H1 (cell line): ENCODE measurements around the gene LDB1. TPM values are rescaled to one million over a fixed set of nuclear protein-coding genes. Genes with fewer than 3 reads are reported as not detected.
A peak's percentile ranks its signal among the peaks of the same experiment; 100 is the strongest.

Source experiments
- ASH2L ChIP-seq: fragments of 200-600, 300-600 bp; sonication (generic); IDR thresholded peaks from one replicate; pipeline ENCODE4 v1.7.1; 2017; ENCODE audit warnings: low read length
- ATF2 ChIP-seq: IDR thresholded peaks from 2 replicates; pipeline ENCODE4 v1.6.1; 2012; ENCODE audit warnings: low read length, inconsistent platforms
- ATF3 ChIP-seq: IDR thresholded peaks from 2 replicates; pipeline ENCODE4 v1.6.1; 2011; ENCODE audit warnings: low read depth, mild to moderate bottlenecking, low read length; ENCODE audit not compliant: insufficient read depth
- CBX5 ChIP-seq: fragments of 300-800, 300-1000 bp; sonication (generic); IDR thresholded peaks from 2 replicates; pipeline ENCODE4 v1.7.1; 2016; ENCODE audit warnings: antibody characterized with exemption, low read length, low read depth
- CBX8 ChIP-seq: fragments of 300-800, 300-1000 bp; sonication (generic); IDR thresholded peaks from 2 replicates; pipeline ENCODE4 v1.7.1; 2016; ENCODE audit warnings: low read depth, low read length, borderline replicate concordance
- CEBPB ChIP-seq: IDR thresholded peaks from 2 replicates; pipeline ENCODE4 v1.6.1; 2012; ENCODE audit warnings: low read depth, low read length
- CHD2 ChIP-seq: IDR thresholded peaks from 2 replicates; pipeline ENCODE4 v1.6.1; 2012; ENCODE audit warnings: low read length, improper control_type of control experiment
- CTBP2 ChIP-seq: IDR thresholded peaks from 2 replicates; pipeline ENCODE4 v1.7.0; 2011; ENCODE audit warnings: borderline replicate concordance, mild to moderate bottlenecking, moderate library complexity, mixed read lengths, low read length; ENCODE audit not compliant: insufficient read depth, insufficient read length
- EZH2 ChIP-seq: fragments of 200-600 bp; sonication (generic); IDR thresholded peaks from 2 replicates; pipeline ENCODE4 v1.7.1; 2012; ENCODE audit warnings: low read depth, mild to moderate bottlenecking, moderate library complexity, low read length, inconsistent platforms; ENCODE audit not compliant: severe bottlenecking
- FOSL1 ChIP-seq: IDR thresholded peaks from 2 replicates; pipeline ENCODE4 v1.6.1; 2011; ENCODE audit warnings: mild to moderate bottlenecking, low read depth, low read length, moderate library complexity; ENCODE audit not compliant: insufficient read depth
- HDAC6 ChIP-seq: IDR thresholded peaks from one replicate; pipeline ENCODE4 v1.7.1; 2012; ENCODE audit warnings: low read depth, mild to moderate bottlenecking, inconsistent platforms, low read length, moderate library complexity
- JUN ChIP-seq: IDR thresholded peaks from 2 replicates; pipeline ENCODE4 v1.6.1; 2011; ENCODE audit warnings: low read depth, mild to moderate bottlenecking, improper control_type of control experiment, low read length
- NRF1 ChIP-seq: IDR thresholded peaks from 2 replicates; pipeline ENCODE4 v1.6.1; 2011; ENCODE audit warnings: mild to moderate bottlenecking, low read depth, low read length, improper control_type of control experiment
- PHF8 ChIP-seq: fragments of 200-600 bp; sonication (generic); conservative IDR thresholded peaks from 2 replicates; pipeline ENCODE4 v1.7.1; 2012; ENCODE audit warnings: low read depth, mild to moderate bottlenecking, inconsistent platforms, low read length, moderate library complexity
- POLR2A ChIP-seq, 2 experiments: IDR thresholded peaks; 1 replicate in 1 of 2; 2 replicates in 1 of 2; pipeline ENCODE4 v1.6.1; 2011; ENCODE audit warnings: low read depth in 2 of 2, low read length in 2 of 2, mild to moderate bottlenecking in 2 of 2; ENCODE audit errors: control extremely low read depth in 1 of 2
- RAD21 ChIP-seq, 2 experiments: IDR thresholded peaks in 1 of 2; conservative IDR thresholded peaks in 1 of 2; 2 replicates each; pipeline ENCODE4 v1.6.1; 2011; ENCODE audit warnings: low read depth in 2 of 2, low read length in 2 of 2, improper control_type of control experiment in 1 of 2, inconsistent platforms in 1 of 2, mild to moderate bottlenecking in 1 of 2, moderate library complexity in 1 of 2
- RFX5 ChIP-seq: IDR thresholded peaks from 2 replicates; pipeline ENCODE4 v1.6.1; 2011; ENCODE audit warnings: low read depth, low read length, improper control_type of control experiment, borderline replicate concordance
- SAP30 ChIP-seq: fragments of 300-600 bp; sonication (generic); IDR thresholded peaks from 2 replicates; pipeline ENCODE4 v1.7.1; 2012; ENCODE audit warnings: low read length, moderate library complexity, mild to moderate bottlenecking, inconsistent platforms; ENCODE audit not compliant: insufficient read depth, insufficient replicate concordance
- SIX5 ChIP-seq: IDR thresholded peaks from 2 replicates; pipeline ENCODE4 v1.6.1; 2011; ENCODE audit warnings: mild to moderate bottlenecking, low read depth, low read length
- SUZ12 ChIP-seq: fragments of 200-600 bp; sonication (generic); IDR thresholded peaks from 2 replicates; pipeline ENCODE4 v1.6.1; 2012; ENCODE audit warnings: mild to moderate bottlenecking, inconsistent platforms, low read length, moderate library complexity, mixed read lengths
- USF2 ChIP-seq: IDR thresholded peaks from 2 replicates; pipeline ENCODE4 v1.6.1; 2011; ENCODE audit warnings: low read length, improper control_type of control experiment
- polyA plus RNA-seq, 7 experiments: library from polyadenylated mRNA; depleted of rRNA in 3 of 7; stranded (reverse) in 5 of 7; unstranded in 2 of 7; fragments of >200 nt in 5 of 7; fragments of 200-250 nt in 2 of 7; gene quantifications; 1 replicate in 5 of 7; 2 replicates in 1 of 7; 4 replicates in 1 of 7; pipeline versions ENCODE4 v1.2.1 to v1.2.3, GENCODE V29; 2011 to 2013; ENCODE audit warnings: missing spikeins in 2 of 7, mixed read lengths in 2 of 7
- total RNA-seq: library from RNA; stranded (reverse); fragmentation: NEBNext Ultra II Directional; extraction: Animal tissue kit (Norgen Biotek cat#: 25700); gene quantifications from 2 replicates; pipeline ENCODE4 v1.2.1, GENCODE V29; 2021

LDB1 gene
- total and polyA plus RNA-seq, 2 of the 8 experiments (the other 6 are each of a cell fraction or from before 2014, with no cell fraction given) = 88.4 to 138 TPM

- TF ChIP-seq NRF1 = no peak
- TF ChIP-seq ATF3 = no peak
- no peak for TF ChIP-seq EZH2
- no peak for TF ChIP-seq RFX5
- TF ChIP-seq SUZ12 = no peak
- TF ChIP-seq CEBPB = no peak
- TF ChIP-seq CTBP2 = no peak
- 0 out of 2 replicates have a peak, but pooled peaks have one; percentile 42 for TF ChIP-seq PHF8
- TF ChIP-seq ASH2L = peak; percentile 41
- TF ChIP-seq USF2 = no peak
- TF ChIP-seq SIX5 = no peak
- peak; percentile 78 to 88 for TF ChIP-seq POLR2A (IDR thresholded peaks at IDR 0.05; ENCODE audit: control extremely low read depth in 1 of 2, low read depth in 2 of 2, low read length in 2 of 2)
- no peak for TF ChIP-seq SAP30
- TF ChIP-seq RAD21 (IDR thresholded peaks at IDR 0.05 in 1 of 2, conservative IDR thresholded peaks at IDR 0.05 in 1 of 2; ENCODE audit: low read depth in 2 of 2, low read length in 2 of 2) = no peak
- TF ChIP-seq CBX8 = no peak
- no peak for TF ChIP-seq CHD2
- no peak for TF ChIP-seq HDAC6
- TF ChIP-seq JUN = no peak
- TF ChIP-seq FOSL1 = no peak
- TF ChIP-seq CBX5 = no peak
- TF ChIP-seq ATF2 = no peak
Measured at GRCh38 chr10:102114861-102115618, 5.1 kb downstream of the LDB1 start (continued).
